ENCODE measurements around the gene FSTL3. TPM values are rescaled to one million over a fixed set of nuclear protein-coding genes. Genes with fewer than 3 reads are reported as not detected.

FSTL3 gene
- total and polyA plus RNA-seq, 2 of the 13 experiments (the other 11 are each of a cell fraction or from before 2014, with no cell fraction given), result 13.5 to 15.6 TPM

DNA sequence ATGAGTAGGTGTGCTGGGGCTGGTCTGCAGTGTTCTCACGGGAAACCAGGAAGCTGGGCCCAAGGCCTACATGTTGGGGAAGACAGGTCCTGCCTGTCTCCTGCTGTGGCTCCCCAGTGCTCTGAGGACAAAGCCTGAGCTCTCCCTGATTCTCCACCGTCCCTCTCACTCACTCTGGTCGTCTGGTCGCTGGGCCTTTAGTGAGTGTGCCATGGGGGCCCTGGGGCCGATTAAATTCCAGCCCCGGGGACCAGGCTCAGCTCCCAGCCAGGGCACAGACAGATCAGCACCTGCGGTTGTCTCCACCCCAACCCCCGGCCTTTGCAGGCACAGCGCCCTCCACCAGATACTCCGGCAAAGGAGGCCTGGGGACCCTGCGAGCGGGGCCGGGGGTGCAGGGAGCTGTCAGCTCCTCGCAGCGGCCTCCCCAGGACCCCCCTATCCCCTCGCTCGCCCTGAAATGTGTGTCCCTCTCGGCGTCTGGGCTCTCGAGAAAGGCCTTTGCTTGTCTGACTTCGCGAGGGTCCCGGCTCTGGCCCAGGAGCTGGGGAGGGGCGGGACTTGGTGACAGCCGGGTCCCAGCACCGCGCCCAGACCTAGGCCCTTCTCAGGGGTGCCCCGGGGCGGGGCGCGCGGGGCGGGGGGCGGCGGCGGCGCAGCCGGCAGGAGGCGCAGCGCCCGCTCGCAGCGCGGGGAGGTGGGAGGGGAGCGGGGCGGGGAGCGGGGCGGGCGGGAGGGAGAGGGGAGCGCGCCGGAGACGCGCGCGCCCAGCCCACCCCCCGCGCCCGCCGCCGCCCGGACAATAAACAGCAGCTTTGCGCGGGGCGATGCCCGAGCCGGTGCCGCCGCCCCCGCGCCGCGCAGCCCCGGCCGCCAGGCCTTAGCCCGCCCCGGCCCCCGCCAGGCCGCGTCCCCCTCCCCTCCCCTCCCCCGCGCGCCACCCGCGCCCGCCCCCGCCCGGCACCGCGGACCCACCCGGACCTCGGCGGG is 32.3 kb downstream of the FSTL3 start, which contains the start of gene PALM (continued):
- TF ChIP-seq, protein P1, sequence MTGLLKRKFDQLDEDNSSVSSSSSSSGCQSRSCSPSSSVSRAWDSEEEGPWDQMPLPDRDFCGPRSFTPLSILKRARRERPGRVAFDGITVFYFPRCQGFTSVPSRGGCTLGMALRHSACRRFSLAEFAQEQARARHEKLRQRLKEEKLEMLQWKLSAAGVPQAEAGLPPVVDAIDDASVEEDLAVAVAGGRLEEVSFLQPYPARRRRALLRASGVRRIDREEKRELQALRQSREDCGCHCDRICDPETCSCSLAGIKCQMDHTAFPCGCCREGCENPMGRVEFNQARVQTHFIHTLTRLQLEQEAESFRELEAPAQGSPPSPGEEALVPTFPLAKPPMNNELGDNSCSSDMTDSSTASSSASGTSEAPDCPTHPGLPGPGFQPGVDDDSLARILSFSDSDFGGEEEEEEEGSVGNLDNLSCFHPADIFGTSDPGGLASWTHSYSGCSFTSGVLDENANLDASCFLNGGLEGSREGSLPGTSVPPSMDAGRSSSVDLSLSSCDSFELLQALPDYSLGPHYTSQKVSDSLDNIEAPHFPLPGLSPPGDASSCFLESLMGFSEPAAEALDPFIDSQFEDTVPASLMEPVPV (CRISPR knock-in tag; IDR thresholded peaks at IDR 0.05), result no peak
- TF ChIP-seq ZFP1 (CRISPR knock-in tag; IDR thresholded peaks at IDR 0.05) (no peak), HIVEP1 (CRISPR knock-in tag; IDR thresholded peaks at IDR 0.05) (peak; percentile 36; the same call in 1 of the 2 replicates), TBX2 (CRISPR knock-in tag; IDR thresholded peaks at IDR 0.05; ENCODE audit: borderline replicate concordance) (no peak), CBX5 (CRISPR knock-in tag; IDR thresholded peaks at IDR 0.05; ENCODE audit: borderline replicate concordance) (peak; percentile 43; the same call in 1 of the 2 replicates), ARNT2 (CRISPR knock-in tag; IDR thresholded peaks at IDR 0.05; ENCODE audit: low read depth) (0 out of 2 replicates have a peak, but pooled peaks have one; percentile 36), ZKSCAN8 (CRISPR knock-in tag; IDR thresholded peaks at IDR 0.05; ENCODE audit: borderline replicate concordance) (no peak), SUZ12 (IDR thresholded peaks at IDR 0.05; ENCODE audit: low read depth, low read length) (no peak), KLF12 (CRISPR knock-in tag; IDR thresholded peaks at IDR 0.05; ENCODE audit: borderline replicate concordance) (peak; percentile 47; the same call in 1 of the 2 replicates), NFATC3 (CRISPR knock-in tag; IDR thresholded peaks at IDR 0.05) (no peak), ZNF747 (CRISPR knock-in tag; IDR thresholded peaks at IDR 0.05; ENCODE audit: borderline replicate concordance) (peak; percentile 61; the same call in 1 of the 2 replicates), FOXP1 (IDR thresholded peaks at IDR 0.05) (no peak), FOXP1 (CRISPR knock-in tag; IDR thresholded peaks at IDR 0.05) (no peak), MEIS2 (CRISPR knock-in tag; IDR thresholded peaks at IDR 0.05) (0 out of 2 replicates have a peak, but pooled peaks have one; percentile 31), ZBTB7A (CRISPR knock-in tag; IDR thresholded peaks at IDR 0.05) (peak; percentile 69; the same call in 1 of the 2 replicates), SAP130 (CRISPR knock-in tag; IDR thresholded peaks at IDR 0.05; ENCODE audit: low read depth) (peak; percentile 42; the same call in 1 of the 2 replicates), ZBTB3 (CRISPR knock-in tag; IDR thresholded peaks at IDR 0.05; ENCODE audit: borderline replicate concordance, low read depth) (no peak), PCBP2 (optimal IDR thresholded peaks at IDR 0.05; ENCODE audit: low read depth, low read length, poor library complexity, severe bottlenecking) (no peak), ZNF317 (CRISPR knock-in tag; IDR thresholded peaks at IDR 0.05) (0 out of 2 replicates have a peak, but pooled peaks have one; percentile 35), ZFX (CRISPR knock-in tag; IDR thresholded peaks at IDR 0.05; ENCODE audit: low read depth) (peak; percentile 74), BHLHE40 (IDR thresholded peaks at IDR 0.05; ENCODE audit: low read length) (no peak), MAF1 (CRISPR knock-in tag; IDR thresholded peaks at IDR 0.05; ENCODE audit: borderline replicate concordance) (no peak), PITX1 (CRISPR knock-in tag; IDR thresholded peaks at IDR 0.05) (no peak), ZNF234 (CRISPR knock-in tag; conservative IDR thresholded peaks at IDR 0.05) (no peak), HDAC1 (CRISPR knock-in tag; IDR thresholded peaks at IDR 0.05) (0 out of 2 replicates have a peak, but pooled peaks have one; percentile 0), ZBTB1 (CRISPR knock-in tag; IDR thresholded peaks at IDR 0.05; ENCODE audit: borderline replicate concordance) (no peak)
- TF ChIP-seq, protein P2, sequence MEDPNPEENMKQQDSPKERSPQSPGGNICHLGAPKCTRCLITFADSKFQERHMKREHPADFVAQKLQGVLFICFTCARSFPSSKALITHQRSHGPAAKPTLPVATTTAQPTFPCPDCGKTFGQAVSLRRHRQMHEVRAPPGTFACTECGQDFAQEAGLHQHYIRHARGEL (CRISPR knock-in tag; IDR thresholded peaks at IDR 0.05), result 0 out of 2 replicates have a peak, but pooled peaks have one; percentile 49
- TF ChIP-seq, protein P3, sequence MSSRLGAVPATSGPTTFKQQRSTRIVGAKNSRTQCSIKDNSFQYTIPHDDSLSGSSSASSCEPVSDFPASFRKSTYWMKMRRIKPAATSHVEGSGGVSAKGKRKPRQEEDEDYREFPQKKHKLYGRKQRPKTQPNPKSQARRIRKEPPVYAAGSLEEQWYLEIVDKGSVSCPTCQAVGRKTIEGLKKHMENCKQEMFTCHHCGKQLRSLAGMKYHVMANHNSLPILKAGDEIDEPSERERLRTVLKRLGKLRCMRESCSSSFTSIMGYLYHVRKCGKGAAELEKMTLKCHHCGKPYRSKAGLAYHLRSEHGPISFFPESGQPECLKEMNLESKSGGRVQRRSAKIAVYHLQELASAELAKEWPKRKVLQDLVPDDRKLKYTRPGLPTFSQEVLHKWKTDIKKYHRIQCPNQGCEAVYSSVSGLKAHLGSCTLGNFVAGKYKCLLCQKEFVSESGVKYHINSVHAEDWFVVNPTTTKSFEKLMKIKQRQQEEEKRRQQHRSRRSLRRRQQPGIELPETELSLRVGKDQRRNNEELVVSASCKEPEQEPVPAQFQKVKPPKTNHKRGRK (CRISPR knock-in tag; IDR thresholded peaks at IDR 0.05), result no peak

Measured in HepG2 (cell line).